HL-60/S4 treated with retinoic acid at 250 ng/mL for 4 days and 3 days (cell line): Measurements from ENCODE around the gene TBXA2R.
"Not testable (repeated sequence)": the region's sequence is repeated elsewhere in the genome, so short reads cannot be mapped to it uniquely, and the experiment has no call there.

Source experiments
- in situ Hi-C: fragments of 300-500 bp; cut with MboI; formaldehyde crosslinking; loops from 2 replicates; pipeline ENCODE4 v1.7.0; 2022; ENCODE audit warnings: low sequenced_read_pairs

Gene TBXA2R

GRCh38 chr19:3606690-3607289 is at the start of gene TBXA2R:
Gene TBXA2R (minus strand): TSS chr19:3606875. CDS start chr19:3600634, 6,241 bp downstream.
- in situ Hi-C loops, result no loop called here

GRCh38 chr19:3656073-3656746 is 49.5 kb upstream of the TBXA2R start:
- in situ Hi-C loops, result no loop called here

GRCh38 chr19:3655402-3656072 is 48.9 kb upstream of the TBXA2R start:
- in situ Hi-C loops, result no loop called here

GRCh38 chr19:3653865-3654513 is 47.3 kb upstream of the TBXA2R start:
- in situ Hi-C loops, result no loop called here

- in situ Hi-C loops, result no loop called here
Observed at GRCh38 chr19:3653081-3653795, 46.6 kb upstream of the TBXA2R start.

GRCh38 chr19:3652422-3652821 is 45.7 kb upstream of the TBXA2R start:
- in situ Hi-C loops, result no loop called here

- in situ Hi-C loops, result no loop called here
Observed at GRCh38 chr19:3651684-3652083, 45.0 kb upstream of the TBXA2R start.

GRCh38 chr19:3649888-3650287 is 43.2 kb upstream of the TBXA2R start:
- in situ Hi-C loops, result no loop called here

GRCh38 chr19:3648037-3648905 is 41.6 kb upstream of the TBXA2R start:
- in situ Hi-C loops, result no loop called here

- in situ Hi-C loops, result not testable (repeated sequence)
Observed at GRCh38 chr19:3647102-3647501, 40.4 kb upstream of the TBXA2R start.

- in situ Hi-C loops, result no loop called here
Observed at GRCh38 chr19:3646336-3647092, 39.8 kb upstream of the TBXA2R start.

- in situ Hi-C loops, result no loop called here
Observed at GRCh38 chr19:3645726-3646125, 39.1 kb upstream of the TBXA2R start.

GRCh38 chr19:3645067-3645396 is 38.4 kb upstream of the TBXA2R start:
- in situ Hi-C loops, result no loop called here

GRCh38 chr19:3644351-3645066 is 37.8 kb upstream of the TBXA2R start:
- in situ Hi-C loops, result no loop called here

GRCh38 chr19:3643674-3644313 is 37.1 kb upstream of the TBXA2R start:
- in situ Hi-C loops, result no loop called here

GRCh38 chr19:3642987-3643673 is 36.5 kb upstream of the TBXA2R start:
- in situ Hi-C loops, result no loop called here

GRCh38 chr19:3642296-3642695 is 35.6 kb upstream of the TBXA2R start:
- in situ Hi-C loops, result no loop called here
